Calu3 (cell line): Measurements from ENCODE around the gene FABP1. TPM values are rescaled to one million over a fixed set of nuclear protein-coding genes. Genes with fewer than 3 reads are reported as not detected.

ENCODE experiments used
- Bru-seq: library from RNA; stranded (reverse); fragments of 400-500 nt; gene quantifications from one replicate; lab custom pipeline; 2021; lab: Mats Ljungman, UMichigan
- BruChase-seq, 2 experiments: library from RNA; stranded (reverse); fragments of 400-500 nt; gene quantifications; one replicate each; lab custom pipeline; 2021; lab: Mats Ljungman, UMichigan
- BruUV-seq: library from RNA; stranded (reverse); fragments of 400-500 nt; replicated peaks from 2 replicates; lab custom pipeline; 2021; lab: Mats Ljungman, UMichigan
- CTCF ChIA-PET: fragments of 300-600 bp; sonication (Branson Sonifier 250); formaldehyde crosslinking; loops from one replicate; lab custom pipeline; 2022; ENCODE audit warnings: antibody characterized with exemption; lab: Charles Lee
- DNase-seq: peaks from one replicate; pipeline ENCODE4 v3.0.0; 2022
- H3K27ac Mint-ChIP-seq: one replicate; pipeline ENCODE4 v1.8.0; 2022; ENCODE audit warnings: mixed read lengths; ENCODE audit not compliant: unreplicated experiment
- H3K27me3 Mint-ChIP-seq: one replicate; pipeline ENCODE4 v1.8.0; 2022; ENCODE audit warnings: mixed read lengths; ENCODE audit not compliant: unreplicated experiment
- H3K36me3 Mint-ChIP-seq: one replicate; pipeline ENCODE4 v1.8.0; 2022; ENCODE audit warnings: mild to moderate bottlenecking, moderate library complexity, mixed read lengths; ENCODE audit not compliant: insufficient read depth, unreplicated experiment
- H3K4me1 Mint-ChIP-seq: one replicate; pipeline ENCODE4 v1.8.0; 2022; ENCODE audit warnings: mild to moderate bottlenecking, low read depth, mixed read lengths; ENCODE audit not compliant: unreplicated experiment
- H3K4me3 Mint-ChIP-seq: one replicate; pipeline ENCODE4 v1.8.0; 2022; ENCODE audit warnings: mild to moderate bottlenecking, low read depth, moderate library complexity, mixed read lengths; ENCODE audit not compliant: unreplicated experiment
- H3K9me3 Mint-ChIP-seq: one replicate; pipeline ENCODE4 v1.8.0; 2022; ENCODE audit warnings: low read depth, mixed read lengths; ENCODE audit not compliant: unreplicated experiment
- CTCF ChIP-seq: fragments of 200-600 bp; IDR thresholded peaks from one replicate; pipeline ENCODE4 v1.8.0; 2022; ENCODE audit warnings: antibody characterized with exemption; ENCODE audit not compliant: unreplicated experiment
- intact Hi-C: fragments of 100-400 bp; cut with micrococcal nuclease; formaldehyde crosslinking; loops from one replicate; pipeline ENCODE4 v1.10.0; 2022; ENCODE audit not compliant: unreplicated experiment
- long read RNA-seq: library from polyadenylated mRNA; stranded (forward); transcript quantifications from one replicate; pipeline ENCODE4 v2.0.0, GENCODE V29; 2022
- total RNA-seq: library from RNA; stranded (reverse); gene quantifications from 2 replicates; pipeline ENCODE4 v1.2.3, GENCODE V29; 2022

The FABP1 gene
- total RNA-seq: not detected in 2 replicates
- not detected for Bru-seq, nascent RNA
- not detected for BruChase-seq, experiment 1, labeled RNA remaining after a 6-hour chase
- not detected for BruChase-seq, experiment 2, labeled RNA remaining after a 2-hour chase
- long read RNA-seq: 0 reads

GRCh38 chr2:88127888-88128653 lies at the start of gene FABP1:
Gene FABP1 (minus strand): TSS chr2:88128062. CDS start chr2:88128017, 45 bp downstream.
- BruUV-seq: no TSS peak
- DNase-seq: no peak
- intact Hi-C loops: no loop called here
- Mint-ChIP-seq H3K27me3 (peaks cover 56% of the 10 kb centered on the region), H3K9me3 (no peaks in the 10 kb centered on the region), H3K4me1 (no peaks in the 10 kb centered on the region), H3K36me3 (no peaks in the 10 kb centered on the region), H3K27ac (no peak within 1 kb of the TSS), H3K4me3 (no peak within 1 kb of the TSS)
- no peak for TF ChIP-seq CTCF
- CTCF ChIA-PET: no interaction called here

GRCh38 chr2:88177556-88177955 lies 49.7 kb upstream of the FABP1 start:
- Mint-ChIP-seq H3K27me3 (peaks cover 50% of the 10 kb centered on the region), H3K4me3 (no peak overlapping the region), H3K36me3 (no peaks in the 10 kb centered on the region), H3K27ac (no peak overlapping the region), H3K9me3 (no peaks in the 10 kb centered on the region), H3K4me1 (no peaks in the 10 kb centered on the region)
- no TSS peak for BruUV-seq
- TF ChIP-seq CTCF: no peak
- CTCF ChIA-PET: no interaction called here
- DNase-seq: no peak
- intact Hi-C loops: no loop called here

- intact Hi-C loops: no loop called here
- DNase-seq: no peak
- H3K4me1 Mint-ChIP-seq: no peaks in the 10 kb centered on the region
- no peak for TF ChIP-seq CTCF
- no peaks in the 10 kb centered on the region for H3K9me3 Mint-ChIP-seq
- no peak overlapping the region for H3K4me3 Mint-ChIP-seq
- CTCF ChIA-PET: no interaction called here
- no peaks in the 10 kb centered on the region for H3K36me3 Mint-ChIP-seq
- peaks cover 52% of the 10 kb centered on the region for H3K27me3 Mint-ChIP-seq
- no TSS peak for BruUV-seq
- no peak overlapping the region for H3K27ac Mint-ChIP-seq
Measured at GRCh38 chr2:88176352-88176984, 48.6 kb upstream of the FABP1 start.

GRCh38 chr2:88172882-88173281 lies 45.0 kb upstream of the FABP1 start:
- no peak for DNase-seq
- H3K9me3 Mint-ChIP-seq: peaks cover 3% of the 10 kb centered on the region
- peaks cover 51% of the 10 kb centered on the region for H3K27me3 Mint-ChIP-seq
- no peak overlapping the region for H3K27ac Mint-ChIP-seq
- BruUV-seq: no TSS peak
- TF ChIP-seq CTCF: no peak
- intact Hi-C loops: no loop called here
- H3K4me1 Mint-ChIP-seq: no peaks in the 10 kb centered on the region
- H3K36me3 Mint-ChIP-seq: peaks cover 10% of the 10 kb centered on the region
- CTCF ChIA-PET: interaction anchor here (0.8 kb wide), 1 partner anchor 112 kb away, joined by 4 read pairs; no protein-coding TSS in a partner anchor
- no peak overlapping the region for H3K4me3 Mint-ChIP-seq
